Hematopoietic multipotent progenitor cell treated with erythropoietin and hydrocortisone succinate and interleukin-3 and kit ligand, for 8 days (in vitro differentiated cells): Measurements from ENCODE around the gene VWA8.
"Not testable (repeated sequence)": the region's sequence is repeated elsewhere in the genome, so short reads cannot be mapped to it uniquely, and the experiment has no call there.

ENCODE experiments used
- DNase-seq: peaks from one replicate; pipeline ENCODE4 v3.0.0-alpha.2; 2015

The VWA8 gene

DNA sequence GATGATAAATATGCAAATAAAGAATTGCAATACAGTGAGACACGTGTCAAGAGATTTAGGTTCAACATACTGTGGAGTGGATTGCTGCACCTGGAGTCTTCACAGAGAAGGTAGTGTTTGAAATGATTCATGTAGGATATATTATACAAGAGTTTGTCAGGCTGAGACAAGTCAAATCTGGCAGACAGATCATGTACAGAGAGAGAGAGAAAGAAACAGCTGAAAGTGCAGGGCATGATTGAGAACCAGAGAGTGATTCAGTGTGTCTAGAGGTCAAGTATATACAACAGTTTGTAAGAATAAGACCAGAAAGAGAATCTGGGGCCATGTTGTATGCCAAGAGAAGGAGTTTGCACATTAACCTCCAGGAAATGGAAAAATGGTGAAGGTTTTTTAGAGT is 2.1 kb upstream of the VWA8 start:
- DNase-seq: no peak

DNA sequence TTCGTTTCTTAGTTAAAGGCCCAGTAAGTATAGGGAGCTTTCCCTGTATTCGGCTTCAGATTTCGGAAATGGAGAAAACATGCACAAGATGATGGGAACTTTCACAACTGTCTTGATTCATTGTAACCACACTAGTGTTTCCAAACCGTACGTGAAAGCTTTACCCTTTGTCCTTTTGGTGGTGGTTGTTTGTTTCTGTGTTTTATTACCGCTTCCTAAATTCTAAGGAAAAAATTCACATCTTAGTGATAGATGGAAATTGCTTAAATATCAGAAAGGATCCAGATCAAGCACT is 504 bp upstream of the VWA8 start:
- no peak for DNase-seq

DNA sequence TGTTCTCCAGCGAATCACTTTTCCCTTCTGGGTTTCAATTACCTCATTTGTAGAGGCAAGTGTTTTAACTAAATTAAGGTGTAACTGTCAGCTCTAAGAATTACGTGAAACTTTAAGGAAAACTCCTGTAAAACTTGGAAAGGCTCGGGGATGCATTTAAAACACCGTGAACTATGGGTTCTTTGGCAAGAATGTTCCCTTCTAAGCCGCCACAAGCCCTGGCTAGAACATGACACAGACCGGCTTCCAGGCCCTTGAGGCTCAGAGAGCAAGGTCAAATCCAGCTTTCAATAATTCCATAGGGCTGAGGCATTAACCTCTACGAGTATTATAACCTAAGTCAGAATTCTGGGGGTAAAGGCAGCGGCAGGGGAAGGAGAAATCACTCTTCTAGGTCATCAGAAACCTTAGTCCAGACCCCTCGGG is 685 bp downstream of the VWA8 start:
- DNase-seq: no peak

DNA sequence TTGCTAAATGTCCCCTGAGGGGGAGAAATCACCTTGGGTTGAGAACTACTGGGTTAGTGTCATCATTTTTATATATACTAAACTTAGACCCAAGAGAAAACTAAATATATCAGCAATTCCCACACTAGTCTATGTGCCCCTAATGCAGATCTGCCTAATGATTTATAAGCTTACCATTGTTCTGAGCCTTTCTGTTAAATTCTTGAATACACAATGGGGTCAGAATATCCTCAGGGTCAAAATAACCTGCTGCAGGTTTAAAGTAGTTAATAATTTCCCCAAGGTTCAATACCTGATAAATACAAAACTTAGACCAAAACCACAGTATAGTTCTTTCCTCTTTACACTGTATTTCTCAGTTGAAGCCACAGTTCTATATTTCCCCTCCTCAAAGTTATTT is 4.6 kb downstream of the VWA8 start:
- no peak for DNase-seq

DNA sequence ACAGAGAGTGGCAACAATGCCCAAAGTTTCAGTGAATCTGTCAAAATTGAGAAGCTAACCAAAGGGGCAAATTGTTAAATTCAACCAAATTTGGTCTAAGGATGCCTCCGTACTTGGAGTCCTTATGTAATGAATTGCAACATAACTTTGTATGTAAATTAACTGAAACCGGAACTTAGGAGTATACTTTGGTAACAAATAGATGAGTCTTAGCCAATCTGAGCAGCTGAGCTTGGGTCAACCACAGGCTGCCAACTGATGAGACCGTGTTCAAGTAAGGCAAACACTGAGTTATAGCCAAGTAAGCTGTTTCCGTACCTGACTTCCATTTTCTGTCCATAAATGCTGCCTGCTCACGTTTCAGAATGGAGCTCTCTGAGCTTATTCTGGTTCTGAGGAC is 5.3 kb downstream of the VWA8 start:
- no peak for DNase-seq

DNA sequence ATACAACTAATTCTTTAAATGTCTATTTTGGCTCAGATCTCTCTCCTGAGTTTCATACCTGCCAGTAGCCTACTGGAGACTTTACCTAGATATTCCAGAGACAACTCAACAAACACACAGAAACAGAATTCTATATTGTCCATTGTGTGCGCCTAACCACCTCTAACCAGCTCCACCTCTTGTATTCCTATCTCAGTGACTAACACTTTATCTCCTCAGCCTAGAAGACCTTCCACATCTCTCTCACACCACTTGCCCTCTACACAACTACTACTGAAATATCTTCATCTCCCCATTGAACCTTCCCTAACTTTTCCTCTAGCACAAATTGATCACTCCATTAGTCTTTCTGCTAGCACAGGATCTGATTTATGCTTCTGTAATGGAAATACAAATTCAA is 6.7 kb downstream of the VWA8 start:
- peak; percentile 22 for DNase-seq

DNA sequence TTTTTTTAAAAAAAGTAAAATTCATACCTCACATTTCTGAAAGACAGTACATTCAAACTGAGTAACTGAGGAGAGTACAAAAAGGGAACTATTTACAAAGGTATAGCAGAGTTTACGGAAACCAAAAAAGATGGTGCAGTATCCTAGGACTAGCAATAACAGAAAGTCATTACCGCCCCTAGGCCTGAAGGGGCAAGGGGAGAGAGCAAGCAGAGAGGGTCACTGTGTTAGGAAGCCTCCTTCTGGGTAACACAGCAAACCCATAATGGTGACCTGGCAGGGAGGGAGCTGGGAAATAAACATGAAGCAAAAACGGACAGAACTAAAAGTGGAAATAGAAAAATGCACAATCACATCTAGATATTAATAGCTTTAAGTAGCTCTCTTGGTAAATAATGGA is 8.2 kb downstream of the VWA8 start:
- DNase-seq: no peak

DNA sequence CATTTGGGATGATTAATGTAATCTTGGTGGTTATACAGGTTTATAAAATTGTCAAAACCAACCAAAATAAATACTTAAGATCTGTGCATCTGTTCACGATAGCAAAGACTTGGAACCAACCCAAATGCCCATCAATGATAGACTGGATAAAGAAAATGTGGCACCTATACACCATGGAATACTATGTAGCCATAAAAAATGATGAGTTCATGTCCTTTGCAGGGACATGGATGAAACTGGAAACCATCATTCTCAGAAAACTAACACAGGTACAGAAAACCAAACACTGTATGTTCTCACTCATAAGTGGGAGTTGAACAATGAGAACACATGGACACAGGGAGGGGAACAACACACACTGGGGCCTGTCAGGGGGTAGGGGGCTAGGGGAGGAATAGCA is 11.8 kb downstream of the VWA8 start:
- not testable (repeated sequence) for DNase-seq

DNA sequence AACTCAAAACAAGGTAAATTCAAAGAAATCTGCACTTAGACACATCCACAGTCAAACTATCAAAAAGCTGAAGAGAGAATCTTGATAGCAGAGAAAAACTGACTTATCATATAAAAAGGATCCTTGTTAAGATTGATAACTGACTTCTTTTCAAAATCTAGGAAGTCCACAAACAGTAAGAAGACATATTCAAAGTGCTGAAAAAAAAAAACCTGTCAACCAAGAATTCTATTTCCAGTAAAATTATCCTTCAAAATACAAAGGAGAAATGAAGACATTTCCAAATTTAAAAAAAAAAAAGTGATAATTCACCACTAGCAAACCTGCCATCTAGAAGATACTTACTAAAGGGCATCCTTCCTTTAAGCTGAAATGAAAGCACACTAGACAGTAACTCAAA is 15.0 kb downstream of the VWA8 start:
- DNase-seq: no peak

DNA sequence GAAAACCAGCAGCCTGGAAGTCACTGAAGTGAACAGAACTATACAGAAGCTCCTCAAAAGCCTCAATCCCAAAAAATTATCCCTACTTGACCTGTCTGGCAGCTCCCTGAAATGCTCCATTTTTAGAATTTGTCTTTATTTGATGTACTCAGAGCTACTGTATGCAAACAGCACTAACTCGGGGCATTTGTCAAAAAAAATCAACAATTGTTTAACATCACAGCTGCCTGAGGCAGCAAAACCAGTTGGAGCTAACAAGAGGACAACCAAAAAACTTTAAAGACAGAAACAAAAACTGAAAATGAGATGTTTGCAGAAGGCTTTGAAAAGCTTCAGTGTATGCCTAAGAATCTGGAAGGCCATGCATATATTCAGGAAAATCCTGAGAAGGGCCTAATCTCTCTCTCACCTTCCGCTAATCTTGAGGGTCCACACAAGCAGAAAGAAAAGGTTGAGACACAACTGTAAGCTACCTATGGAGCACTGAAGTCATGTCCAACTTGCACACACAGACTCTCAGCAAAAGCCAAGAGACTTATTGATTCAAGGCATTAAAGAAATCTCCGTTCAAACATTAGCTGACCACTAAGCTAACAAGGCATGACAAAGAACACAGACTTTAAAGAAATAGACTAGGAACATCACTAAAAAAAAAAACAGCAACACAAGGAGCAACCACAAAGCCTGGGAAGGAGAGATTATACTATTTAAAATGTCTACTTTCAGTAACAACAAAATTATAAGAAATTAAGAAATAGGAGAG is 16.1 kb downstream of the VWA8 start:
- DNase-seq: no peak

DNA sequence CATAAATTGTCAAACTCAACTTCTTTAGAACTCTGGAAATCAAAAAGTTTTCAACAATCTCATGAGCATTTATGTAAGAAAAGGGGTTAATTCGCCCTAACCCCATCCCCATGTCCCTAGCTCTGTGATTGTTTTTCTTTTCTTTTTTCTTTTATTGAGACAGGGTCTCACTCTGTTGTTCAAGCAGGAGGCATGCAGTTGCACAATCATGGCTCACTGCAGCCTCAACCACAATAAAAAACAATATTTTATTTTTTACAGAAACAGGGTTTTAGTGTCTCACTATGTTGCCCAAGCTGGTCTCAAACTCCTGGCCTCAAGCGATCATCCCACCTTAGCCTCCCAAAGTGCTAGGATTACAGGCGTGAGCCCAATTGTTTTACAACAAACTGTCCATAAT is 16.7 kb downstream of the VWA8 start:
- no peak for DNase-seq

DNA sequence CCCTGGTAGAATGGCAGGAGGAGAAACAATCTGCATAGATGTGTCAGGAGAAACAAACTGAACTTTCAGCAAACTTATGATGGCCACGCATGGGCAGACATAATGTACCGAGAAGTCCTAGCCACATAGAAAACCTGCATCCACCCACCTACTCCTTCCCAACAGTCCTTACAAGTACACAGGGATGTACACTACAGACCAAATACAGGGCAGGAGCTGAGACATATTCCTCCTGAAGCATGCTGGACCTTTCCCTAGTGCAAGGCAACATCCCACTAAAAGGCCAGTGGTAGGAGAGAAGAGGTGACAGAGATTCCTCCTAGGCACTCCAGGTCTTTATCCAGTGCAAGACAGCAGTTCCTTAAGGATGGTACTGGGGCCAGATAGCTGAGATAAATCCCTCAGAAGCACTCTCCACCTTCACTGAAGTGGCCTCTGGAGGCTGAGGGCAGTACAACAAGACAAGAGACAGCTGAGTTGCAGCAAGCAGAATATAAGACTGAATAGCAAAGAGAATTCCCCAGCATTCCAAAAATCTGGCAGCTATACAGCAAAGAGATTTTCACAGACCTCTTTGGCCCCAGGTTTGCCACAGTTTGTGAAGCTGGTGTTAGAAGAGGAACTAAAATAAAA is 18.3 kb downstream of the VWA8 start:
- DNase-seq: no peak

DNA sequence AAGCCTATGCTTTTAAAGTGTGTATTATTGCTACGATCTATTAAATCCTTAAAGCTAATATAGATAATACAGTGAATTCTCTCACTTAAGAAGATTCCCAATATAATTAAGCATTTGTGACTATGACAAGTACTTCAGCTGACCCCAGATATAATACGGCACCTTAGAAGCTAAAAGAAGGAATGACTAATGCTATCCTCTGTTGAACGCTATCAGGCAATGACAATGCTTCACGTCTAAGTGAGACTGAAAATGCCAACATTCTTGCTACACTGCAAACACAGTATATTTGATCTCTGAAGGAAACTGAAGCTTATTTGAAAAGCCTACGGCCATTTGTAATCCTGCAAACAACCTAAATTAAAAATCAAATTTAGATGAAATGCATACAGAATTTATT is 19.7 kb downstream of the VWA8 start:
- no peak for DNase-seq

DNA sequence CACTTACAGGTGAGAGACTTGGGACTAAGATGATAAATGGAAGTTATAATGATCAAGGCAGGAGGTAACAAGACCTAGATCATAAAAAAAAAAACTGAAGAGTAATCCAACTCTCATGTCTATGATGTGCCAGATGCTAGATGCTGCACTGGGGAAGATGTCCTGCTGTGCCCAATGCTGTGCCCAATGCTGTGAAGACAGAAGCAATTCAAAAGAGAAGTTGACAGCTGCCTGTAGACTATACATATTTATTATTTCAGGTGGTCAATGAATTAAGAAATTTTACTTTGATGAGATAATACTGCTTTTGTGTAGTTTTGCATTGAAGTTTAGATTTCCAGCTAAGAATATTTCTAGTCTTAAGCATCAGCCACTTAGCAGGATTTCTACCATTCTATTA is 21.5 kb downstream of the VWA8 start:
- DNase-seq: no peak

DNA sequence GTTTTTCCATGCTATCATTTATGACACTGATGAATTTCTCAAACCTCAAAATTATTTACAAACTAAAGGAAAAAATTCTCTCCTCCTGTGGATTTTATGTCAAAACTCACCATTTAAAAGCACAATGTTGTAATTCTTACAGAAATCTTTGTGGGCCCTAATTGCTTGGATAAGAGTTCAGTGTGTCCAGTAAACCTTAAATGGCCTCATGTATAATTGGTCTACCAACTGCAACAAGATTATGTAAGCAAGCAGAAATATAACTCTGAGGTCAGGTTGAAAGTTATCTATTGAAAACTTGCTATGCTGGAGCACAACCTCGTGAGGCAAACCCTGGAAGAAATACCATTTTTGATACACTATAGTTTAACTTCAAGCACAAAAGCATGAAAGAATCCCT is 22.0 kb downstream of the VWA8 start:
- no peak for DNase-seq

DNA sequence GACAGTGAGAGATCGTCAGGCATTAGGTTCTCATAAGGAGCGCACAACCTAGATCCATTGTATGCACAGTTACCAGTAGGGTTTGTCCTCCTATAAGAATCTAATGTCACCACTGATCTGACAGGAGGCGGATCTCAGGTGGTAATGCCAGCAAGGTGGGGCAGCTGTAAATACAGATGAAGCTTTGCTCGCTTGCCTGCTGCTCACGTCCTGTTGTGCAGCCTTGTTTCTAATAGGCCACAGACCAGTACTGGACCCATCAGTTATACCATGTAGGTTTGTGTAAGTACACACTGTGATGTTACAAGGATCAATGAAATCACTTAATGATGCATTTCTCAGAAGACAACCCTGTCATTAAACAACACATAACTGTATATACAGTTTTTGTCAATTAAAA is 23.5 kb downstream of the VWA8 start:
- DNase-seq: no peak

DNA sequence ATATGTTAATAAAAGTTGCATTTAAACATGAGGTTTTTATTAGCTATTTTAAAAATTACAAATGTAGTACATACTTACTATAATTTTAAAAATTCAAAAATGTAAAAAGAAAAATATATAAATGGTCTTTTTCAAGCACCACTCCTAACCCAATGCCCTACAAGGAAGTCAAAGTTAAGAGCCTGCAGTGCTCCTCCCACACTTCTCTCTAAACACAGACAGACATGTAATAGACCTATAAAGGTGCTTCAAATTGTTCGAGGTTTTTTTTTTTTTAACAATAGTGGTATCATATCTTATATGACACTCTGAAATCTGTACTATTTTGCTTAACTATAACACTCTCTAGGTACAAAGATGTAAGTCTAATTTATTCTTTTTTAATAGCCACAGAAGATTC is 25.4 kb downstream of the VWA8 start:
- DNase-seq: no peak

DNA sequence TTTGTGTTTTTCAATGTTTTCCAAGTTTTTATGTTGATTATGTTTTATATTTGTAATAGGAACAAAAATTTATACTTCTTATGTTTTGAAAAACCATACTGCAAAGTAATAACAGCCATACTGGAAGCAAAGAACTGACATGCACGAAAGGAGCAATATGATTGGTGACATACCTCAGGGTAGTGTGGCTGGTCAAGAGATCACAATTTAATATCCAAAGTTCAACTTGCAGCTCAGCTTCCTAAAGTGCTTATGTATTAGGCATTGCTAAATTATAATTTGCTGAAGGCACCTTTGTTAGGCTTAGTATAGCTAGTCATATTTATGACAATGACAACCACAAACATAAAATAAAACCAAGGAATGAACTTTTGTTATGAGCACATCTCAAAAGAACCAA is 25.9 kb downstream of the VWA8 start:
- DNase-seq: no peak

DNA sequence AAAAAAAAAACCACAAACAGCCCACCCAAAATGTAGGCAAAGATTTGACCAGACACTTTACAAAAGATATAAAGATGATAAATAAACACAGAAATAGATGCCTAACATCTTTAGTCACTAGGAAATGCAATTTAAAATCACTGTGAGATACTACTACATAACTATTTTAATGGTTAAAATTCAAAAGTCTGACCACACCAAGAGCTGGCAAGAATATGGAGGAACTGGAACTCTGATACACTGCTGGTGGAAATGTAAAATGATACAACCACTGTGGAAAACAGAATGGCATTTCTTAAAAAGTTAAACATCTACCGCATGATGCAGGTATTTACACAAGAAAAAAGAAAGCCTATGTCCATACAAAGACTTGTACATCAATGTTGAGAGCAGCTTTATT is 26.8 kb downstream of the VWA8 start:
- DNase-seq: no peak

DNA sequence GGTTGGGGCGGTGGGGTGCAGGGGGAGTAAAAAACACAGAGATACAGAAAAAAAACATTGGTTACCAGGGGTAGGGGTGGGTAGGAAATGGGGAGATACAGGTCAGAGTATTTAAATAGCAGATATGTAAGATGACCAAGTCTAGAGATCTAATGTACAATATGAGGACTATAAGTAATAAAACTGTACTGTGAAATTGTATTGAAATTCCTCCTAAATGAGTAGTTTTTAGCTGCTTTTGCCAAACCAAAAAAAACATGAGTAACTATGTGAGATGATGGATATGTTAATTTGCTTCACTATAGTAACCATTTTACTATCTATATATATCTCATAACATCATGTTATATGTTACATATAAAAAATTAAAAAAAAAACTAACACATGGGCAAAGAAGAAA is 29.6 kb downstream of the VWA8 start:
- no peak for DNase-seq

DNA sequence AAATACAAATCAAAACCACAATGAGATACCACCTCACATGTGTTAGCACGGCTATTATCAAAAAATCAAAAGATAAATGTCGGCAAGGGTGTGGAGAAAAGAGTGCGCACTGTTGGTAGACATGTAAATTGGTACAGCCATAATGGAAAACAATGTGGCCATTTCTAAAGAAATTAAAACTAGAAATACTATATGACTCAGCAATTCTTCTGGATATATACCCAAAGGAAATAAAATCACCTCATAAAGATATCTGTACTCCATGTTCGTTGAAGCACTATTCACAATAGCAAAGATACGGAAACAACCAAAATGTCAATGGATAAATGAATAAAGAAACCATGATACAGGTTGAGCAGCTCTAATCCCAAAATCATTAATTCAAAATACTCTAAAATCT is 30.8 kb downstream of the VWA8 start:
- DNase-seq: no peak

DNA sequence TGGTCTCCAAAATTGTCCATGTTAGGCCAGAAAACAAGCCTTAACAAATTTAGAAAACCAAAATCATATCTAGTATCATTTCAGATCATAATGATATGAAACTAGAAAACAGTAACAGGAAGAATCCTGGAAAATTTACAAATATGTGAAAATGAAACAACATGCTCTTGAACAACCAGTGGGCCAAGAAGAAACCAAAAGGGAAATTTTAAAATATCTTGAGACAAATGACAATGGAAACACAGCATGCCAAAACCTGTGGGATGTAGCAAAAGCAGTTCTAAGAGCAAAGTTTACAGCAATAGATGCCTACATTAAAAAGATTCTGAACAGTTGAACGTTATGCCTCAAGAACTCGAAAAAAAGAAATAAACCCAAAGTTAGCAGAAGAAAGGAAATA is 32.6 kb downstream of the VWA8 start:
- DNase-seq: no peak

DNA sequence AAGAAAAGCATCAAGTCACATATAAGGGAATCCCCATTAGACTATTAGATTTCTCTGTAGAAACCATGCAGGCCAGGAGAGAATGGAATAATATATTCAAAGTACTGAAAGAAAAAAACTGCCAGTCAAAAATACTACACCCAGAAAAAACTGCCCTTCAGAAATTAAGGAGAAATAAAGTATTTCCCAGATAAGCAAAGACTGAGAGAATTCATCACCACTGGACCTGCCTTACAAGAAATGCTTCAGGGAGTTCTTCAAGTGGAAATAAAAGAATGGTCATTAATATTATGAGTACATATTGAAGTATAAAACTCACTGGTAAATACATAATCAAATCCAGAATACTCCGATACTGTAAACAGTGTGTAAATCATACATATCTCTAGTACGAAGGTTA is 35.9 kb downstream of the VWA8 start:
- no peak for DNase-seq

DNA sequence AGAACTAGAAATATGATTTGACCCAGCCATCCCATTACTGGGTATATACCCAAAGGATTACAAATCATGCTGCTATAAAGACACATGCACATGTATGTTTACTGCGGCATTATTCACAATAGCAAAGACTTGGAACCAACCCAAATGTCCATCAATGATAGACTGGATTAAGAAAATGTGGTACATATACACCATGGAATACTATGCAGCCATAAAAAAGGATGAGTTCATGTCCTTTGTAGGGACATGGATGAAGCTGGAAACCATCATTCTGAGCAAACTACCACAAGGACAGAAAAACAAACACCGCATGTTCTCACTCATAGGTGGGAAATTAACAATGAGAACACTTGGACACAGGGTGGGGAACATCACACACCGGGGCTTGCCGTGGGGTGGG is 38.0 kb downstream of the VWA8 start:
- DNase-seq: not testable (repeated sequence)

DNA sequence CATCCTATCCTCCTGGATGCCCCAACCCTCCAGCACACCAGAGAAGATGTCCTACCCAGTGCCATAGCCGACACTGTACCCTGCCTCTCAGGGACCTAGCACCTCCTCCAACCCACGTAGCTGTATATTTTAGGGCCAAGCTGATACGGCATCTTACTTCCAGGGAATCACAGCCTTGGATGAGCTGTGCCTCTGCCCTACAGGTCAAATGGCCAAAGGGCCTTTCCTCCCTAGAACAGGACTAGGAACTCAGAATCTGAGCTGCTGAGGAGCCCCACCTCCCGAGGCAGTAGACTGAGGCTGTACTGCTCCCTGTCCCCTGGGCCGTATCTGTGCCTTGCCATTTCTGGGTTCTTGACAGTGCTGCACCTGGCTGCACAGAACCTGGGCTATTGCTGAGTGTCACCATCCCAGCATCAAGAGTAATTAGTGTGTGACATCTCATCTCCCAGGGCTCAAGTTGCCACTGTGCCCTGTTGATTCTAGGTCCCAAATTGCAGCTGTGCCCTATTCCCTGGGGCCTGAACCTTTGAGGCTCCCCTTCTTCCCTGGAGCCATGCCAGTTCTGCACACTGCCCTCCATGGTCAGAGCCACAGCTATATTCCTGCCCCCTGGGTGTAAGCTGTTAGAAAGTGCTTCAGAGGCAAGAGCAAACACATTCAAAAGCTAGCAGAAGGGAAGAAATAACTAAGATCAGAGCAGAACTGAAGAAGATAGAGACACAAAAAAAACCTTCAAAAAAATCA is 41.0 kb downstream of the VWA8 start:
- no peak for DNase-seq
